ENCODE data around the gene SARS1.

DNA sequence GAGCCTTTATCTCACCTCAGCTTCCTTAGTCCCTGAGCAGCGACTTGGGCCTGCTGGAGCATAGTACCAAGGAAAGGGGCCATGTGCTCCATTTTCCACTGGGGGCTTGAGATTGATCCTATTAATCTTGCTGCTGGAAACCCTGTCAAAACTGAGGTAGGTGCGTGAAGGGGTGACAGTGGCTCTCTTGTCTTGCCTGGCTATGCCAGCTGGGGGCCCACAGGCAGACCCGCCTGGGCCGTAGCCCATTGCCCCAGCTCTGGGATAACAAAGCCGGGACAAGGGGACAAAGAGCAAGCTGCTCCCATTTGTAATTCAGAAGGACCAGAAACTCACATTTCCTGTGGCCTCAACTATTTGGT lies 25.3 kb downstream of the SARS1 start:
- TF ChIP-seq, protein P1, sequence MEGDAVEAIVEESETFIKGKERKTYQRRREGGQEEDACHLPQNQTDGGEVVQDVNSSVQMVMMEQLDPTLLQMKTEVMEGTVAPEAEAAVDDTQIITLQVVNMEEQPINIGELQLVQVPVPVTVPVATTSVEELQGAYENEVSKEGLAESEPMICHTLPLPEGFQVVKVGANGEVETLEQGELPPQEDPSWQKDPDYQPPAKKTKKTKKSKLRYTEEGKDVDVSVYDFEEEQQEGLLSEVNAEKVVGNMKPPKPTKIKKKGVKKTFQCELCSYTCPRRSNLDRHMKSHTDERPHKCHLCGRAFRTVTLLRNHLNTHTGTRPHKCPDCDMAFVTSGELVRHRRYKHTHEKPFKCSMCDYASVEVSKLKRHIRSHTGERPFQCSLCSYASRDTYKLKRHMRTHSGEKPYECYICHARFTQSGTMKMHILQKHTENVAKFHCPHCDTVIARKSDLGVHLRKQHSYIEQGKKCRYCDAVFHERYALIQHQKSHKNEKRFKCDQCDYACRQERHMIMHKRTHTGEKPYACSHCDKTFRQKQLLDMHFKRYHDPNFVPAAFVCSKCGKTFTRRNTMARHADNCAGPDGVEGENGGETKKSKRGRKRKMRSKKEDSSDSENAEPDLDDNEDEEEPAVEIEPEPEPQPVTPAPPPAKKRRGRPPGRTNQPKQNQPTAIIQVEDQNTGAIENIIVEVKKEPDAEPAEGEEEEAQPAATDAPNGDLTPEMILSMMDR (IDR thresholded peaks at IDR 0.05; ENCODE audit: insufficient read depth, low read length): no peak
- no peak for TF ChIP-seq POLR2AphosphoS5 (IDR thresholded peaks at IDR 0.05; ENCODE audit: low read depth)

All from HL-60 (cell line).